HepG2 (cell line): ENCODE results near the gene SF3B5. TPM values are rescaled to one million over a fixed set of nuclear protein-coding genes. Genes with fewer than 3 reads are reported as not detected.

Experiments
- CBFB ChIP-seq: sonication (generic); formaldehyde crosslinking; IDR thresholded peaks from 2 replicates; pipeline ENCODE4 v1.4.0; 2020; ENCODE audit warnings: missing genetic modification reagents
- FOXO4 ChIP-seq: sonication (generic); formaldehyde crosslinking; conservative IDR thresholded peaks from 2 replicates; pipeline ENCODE4 v1.8.1; 2023; ENCODE audit warnings: missing genetic modification reagents
- JUN ChIP-seq: sonication (generic); formaldehyde crosslinking; IDR thresholded peaks from 2 replicates; pipeline ENCODE4 v1.4.0; 2020; ENCODE audit warnings: mild to moderate bottlenecking, missing genetic modification reagents
- MED13 ChIP-seq: sonication (generic); formaldehyde crosslinking; IDR thresholded peaks from 2 replicates; pipeline ENCODE4 v1.5.0; 2020; ENCODE audit warnings: missing genetic modification reagents
- MTF2 ChIP-seq: sonication (generic); formaldehyde crosslinking; IDR thresholded peaks from 2 replicates; pipeline ENCODE4 v1.5.0; 2020; ENCODE audit warnings: missing genetic modification reagents, borderline replicate concordance
- NFE2L2 ChIP-seq: fragments of 150-350 bp; IDR thresholded peaks from 2 replicates; pipeline ENCODE4 v1.6.1; 2014; ENCODE audit warnings: low read length
- RARG ChIP-seq: sonication (generic); formaldehyde crosslinking; IDR thresholded peaks from 2 replicates; pipeline ENCODE4 v1.4.0; 2020; ENCODE audit warnings: low read depth, mild to moderate bottlenecking, missing genetic modification reagents
- RBAK ChIP-seq: sonication (generic); formaldehyde crosslinking; IDR thresholded peaks from 2 replicates; pipeline ENCODE4 v1.5.1; 2020; ENCODE audit warnings: mild to moderate bottlenecking, missing genetic modification reagents
- SRSF4 ChIP-seq: fragments of 200-400 bp; formaldehyde crosslinking; IDR thresholded peaks from one replicate; pipeline ENCODE4 v1.6.1; 2018; ENCODE audit warnings: mild to moderate bottlenecking, low read depth, low read length, moderate library complexity; ENCODE audit not compliant: poor library complexity, severe bottlenecking
- TAF1 ChIP-seq: sonication (generic); formaldehyde crosslinking; IDR thresholded peaks from 2 replicates; pipeline ENCODE4 v1.4.0; 2020; ENCODE audit warnings: missing genetic modification reagents
- TARDBP ChIP-seq: sonication (generic); formaldehyde crosslinking; IDR thresholded peaks from 2 replicates; pipeline ENCODE4 v1.8.0; 2022; ENCODE audit warnings: mild to moderate bottlenecking, missing genetic modification reagents
- THYN1 ChIP-seq: sonication (generic); formaldehyde crosslinking; IDR thresholded peaks from 2 replicates; pipeline ENCODE4 v1.8.1; 2023; ENCODE audit warnings: low read depth, mild to moderate bottlenecking, moderate library complexity, missing genetic modification reagents, borderline replicate concordance
- TP53 ChIP-seq: sonication (generic); formaldehyde crosslinking; conservative IDR thresholded peaks from 2 replicates; pipeline ENCODE4 v1.4.0; 2020; ENCODE audit warnings: missing genetic modification reagents
- ZNF18 ChIP-seq: sonication (generic); formaldehyde crosslinking; IDR thresholded peaks from 2 replicates; pipeline ENCODE4 v1.8.0; 2022; ENCODE audit warnings: mild to moderate bottlenecking, missing genetic modification reagents; ENCODE audit not compliant: insufficient replicate concordance
- ZNF281 ChIP-seq: sonication (generic); formaldehyde crosslinking; IDR thresholded peaks from 2 replicates; pipeline ENCODE4 v1.4.0; 2020; ENCODE audit warnings: missing genetic modification reagents, borderline replicate concordance
- ZNF367 ChIP-seq: sonication (generic); formaldehyde crosslinking; IDR thresholded peaks from 2 replicates; pipeline ENCODE4 v1.4.0; 2020; ENCODE audit warnings: missing genetic modification reagents, borderline replicate concordance
- ZNF558 ChIP-seq: sonication (generic); formaldehyde crosslinking; IDR thresholded peaks from 2 replicates; pipeline ENCODE4 v1.9.0; 2022; ENCODE audit warnings: mild to moderate bottlenecking, missing genetic modification reagents, borderline replicate concordance
- ZNF589 ChIP-seq: sonication (generic); formaldehyde crosslinking; conservative IDR thresholded peaks from 2 replicates; pipeline ENCODE4 v1.8.0; 2022; ENCODE audit warnings: mild to moderate bottlenecking, moderate library complexity, missing genetic modification reagents
- ZNF607 ChIP-seq: sonication (generic); formaldehyde crosslinking; IDR thresholded peaks from 2 replicates; pipeline ENCODE4 v1.5.1; 2020; ENCODE audit warnings: missing genetic modification reagents, mild to moderate bottlenecking, borderline replicate concordance
- ZNF704 ChIP-seq: sonication (generic); formaldehyde crosslinking; IDR thresholded peaks from 2 replicates; pipeline ENCODE4 v1.8.1; 2023; ENCODE audit warnings: mild to moderate bottlenecking, inconsistent platforms, moderate library complexity, missing genetic modification reagents, borderline replicate concordance
- ZNF788 ChIP-seq: sonication (generic); formaldehyde crosslinking; IDR thresholded peaks from 2 replicates; pipeline ENCODE4 v1.5.0; 2020; ENCODE audit warnings: mild to moderate bottlenecking, missing genetic modification reagents, borderline replicate concordance
- polyA plus RNA-seq, 8 experiments: library from polyadenylated mRNA; depleted of rRNA in 3 of 8; stranded (reverse) in 7 of 8; unstranded in 1 of 8; fragments of >200 nt; fragmentation: Illumina TruSeq in 4 of 8; extraction: Trizol in 4 of 8; gene quantifications; 2 replicates each; pipeline versions ENCODE4 v1.2.1 to v1.2.3, GENCODE V29; 2011 to 2016; ENCODE audit warnings: low read depth in 4 of 8, missing spikeins in 1 of 8, mixed read lengths in 1 of 8; ENCODE audit not compliant: insufficient read depth in 1 of 8
- total RNA-seq, 5 experiments: library from RNA; depleted of rRNA; stranded (reverse); fragments of >200 nt; fragmentation: Illumina TruSeq; extraction: Trizol; gene quantifications; 2 replicates each; pipeline ENCODE4 v1.2.3, GENCODE V29; 2016; ENCODE audit warnings: low read depth in 1 of 5

Gene SF3B5
- total and polyA plus RNA-seq, 2 of the 13 experiments (the other 11 are each of a cell fraction or from before 2014, with no cell fraction given), result 263 to 292 TPM

GRCh38 chr6:144095134-144096002 lies at the start of gene SF3B5 (continued):
- TF ChIP-seq ZNF281 (CRISPR knock-in tag) (peak; percentile 78), NFE2L2 (no peak), RARG (CRISPR knock-in tag) (0 out of 2 replicates have a peak, but pooled peaks have one; percentile 31), FOXO4 (CRISPR knock-in tag) (no peak), THYN1 (CRISPR knock-in tag) (no peak), ZNF704 (CRISPR knock-in tag) (no peak), TP53 (CRISPR knock-in tag) (no peak; the same call in 1 of the 2 replicates), ZNF558 (CRISPR knock-in tag) (no peak), ZNF788 (CRISPR knock-in tag) (peak; percentile 94; the same call in 1 of the 2 replicates), TAF1 (CRISPR knock-in tag) (peak; percentile 100), JUN (CRISPR knock-in tag) (peak; percentile 67; the same call in 1 of the 2 replicates), ZNF367 (CRISPR knock-in tag) (no peak; the same call in 1 of the 2 replicates), TARDBP (peak; percentile 91), SRSF4 (no peak), CBFB (CRISPR knock-in tag) (peak; percentile 87), RBAK (CRISPR knock-in tag) (peak; percentile 87), MED13 (CRISPR knock-in tag) (0 out of 2 replicates have a peak, but pooled peaks have one; percentile 40), ZNF607 (peak; percentile 31), ZNF589 (CRISPR knock-in tag) (peak; percentile 61; the same call in 1 of the 2 replicates), ZNF18 (CRISPR knock-in tag) (no peak), MTF2 (CRISPR knock-in tag) (0 out of 2 replicates have a peak, but pooled peaks have one; percentile 69)
